Activated CD8-positive, alpha-beta memory T cell treated with anti-CD3 and anti-CD28 coated beads, Interleukin-2, amount 10 ng/mL, durations not matched to agents 7 days and 5 days (primary cell): Measurements from ENCODE around the gene PPBP. TPM values are rescaled to one million over a fixed set of nuclear protein-coding genes. Genes with fewer than 3 reads are reported as not detected.

Source experiments
- ATAC-seq: fragments of 150-1000 bp; cut with Tn5 transposase; one replicate; pipeline ENCODE4 v1.10.0; 2021; ENCODE audit warnings: moderate library complexity
- CTCF ChIA-PET: fragments of 350-600 bp; sonication (Branson Sonifier 250); formaldehyde crosslinking; loops from one replicate; lab custom pipeline; 2021; ENCODE audit warnings: antibody characterized with exemption; lab: Charles Lee
- DNase-seq: peaks from one replicate; pipeline ENCODE4 v3.0.0-alpha.2; 2020
- H3K27ac Mint-ChIP-seq: one replicate; pipeline ENCODE4 v1.8.0; 2021; ENCODE audit warnings: mild to moderate bottlenecking, mixed read lengths
- H3K27me3 Mint-ChIP-seq: one replicate; pipeline ENCODE4 v1.8.0; 2021; ENCODE audit warnings: mixed read lengths
- H3K36me3 Mint-ChIP-seq: one replicate; pipeline ENCODE4 v1.8.0; 2021; ENCODE audit warnings: mild to moderate bottlenecking, mixed read lengths
- H3K4me1 Mint-ChIP-seq: one replicate; pipeline ENCODE4 v1.8.0; 2021; ENCODE audit warnings: mixed read lengths
- H3K4me3 Mint-ChIP-seq: one replicate; pipeline ENCODE4 v1.8.0; 2021; ENCODE audit warnings: mild to moderate bottlenecking, moderate library complexity, mixed read lengths
- H3K9me3 Mint-ChIP-seq: one replicate; pipeline ENCODE4 v1.8.0; 2022; ENCODE audit warnings: low read depth, mixed read lengths
- total RNA-seq, 2 experiments: library from RNA; stranded (reverse); gene quantifications; one replicate each; pipeline ENCODE4 v1.2.3, GENCODE V29; 2021

The PPBP gene
- total RNA-seq, 2 experiments from 2014 or later: not detected

- ATAC-seq (no peak), DNase-seq (no peak)
- Mint-ChIP-seq H3K9me3 (no peaks in the 10 kb centered on the region), H3K4me1 (peaks cover 19% of the 10 kb centered on the region), H3K36me3 (peaks cover 2% of the 10 kb centered on the region), H3K4me3 (no peak overlapping the region), H3K27ac (no peak overlapping the region), H3K27me3 (peaks cover 4% of the 10 kb centered on the region)
- CTCF ChIA-PET: no interaction called here
Measured at GRCh38 chr4:74013264-74013663, 25.3 kb upstream of the PPBP start.

GRCh38 chr4:74012130-74012529 lies 24.1 kb upstream of the PPBP start:
- Mint-ChIP-seq H3K27ac (no peak overlapping the region), H3K27me3 (peaks cover 4% of the 10 kb centered on the region)

GRCh38 chr4:74009307-74009706 lies 21.3 kb upstream of the PPBP start:
- no peaks in the 10 kb centered on the region for H3K9me3 Mint-ChIP-seq
- no peak overlapping the region for H3K4me3 Mint-ChIP-seq
- ATAC-seq (no peak), DNase-seq (no peak)
- H3K27ac Mint-ChIP-seq: no peak overlapping the region
- H3K36me3 Mint-ChIP-seq: no peaks in the 10 kb centered on the region
- peaks cover 4% of the 10 kb centered on the region for H3K27me3 Mint-ChIP-seq
- H3K4me1 Mint-ChIP-seq: no peaks in the 10 kb centered on the region
- CTCF ChIA-PET: no interaction called here

More at GRCh38 chr4:74012130-74012529, 24.1 kb upstream of the PPBP start:
- H3K36me3 Mint-ChIP-seq: peaks cover 2% of the 10 kb centered on the region
- no peak for DNase-seq
- peaks cover 19% of the 10 kb centered on the region for H3K4me1 Mint-ChIP-seq
- H3K4me3 Mint-ChIP-seq: no peak overlapping the region
- CTCF ChIA-PET: no interaction called here
- ATAC-seq: no peak
- H3K9me3 Mint-ChIP-seq: no peaks in the 10 kb centered on the region

GRCh38 chr4:74006009-74006476 lies 18.1 kb upstream of the PPBP start:
- H3K36me3 Mint-ChIP-seq: no peaks in the 10 kb centered on the region
- no peak overlapping the region for H3K4me3 Mint-ChIP-seq
- ATAC-seq (no peak), DNase-seq (no peak)
- H3K4me1 Mint-ChIP-seq: no peaks in the 10 kb centered on the region
- peaks cover 4% of the 10 kb centered on the region for H3K27me3 Mint-ChIP-seq
- H3K27ac Mint-ChIP-seq: no peak overlapping the region
- CTCF ChIA-PET: no interaction called here
- no peaks in the 10 kb centered on the region for H3K9me3 Mint-ChIP-seq

GRCh38 chr4:74005528-74005927 lies 17.5 kb upstream of the PPBP start:
- CTCF ChIA-PET: no interaction called here
- Mint-ChIP-seq H3K4me3 (no peak overlapping the region), H3K27me3 (no peaks in the 10 kb centered on the region), H3K9me3 (no peaks in the 10 kb centered on the region), H3K27ac (no peak overlapping the region), H3K4me1 (no peaks in the 10 kb centered on the region), H3K36me3 (no peaks in the 10 kb centered on the region)
- DNase-seq (no peak), ATAC-seq (no peak)

- no peak for DNase-seq
- Mint-ChIP-seq H3K4me1 (no peaks in the 10 kb centered on the region), H3K9me3 (no peaks in the 10 kb centered on the region), H3K27me3 (no peaks in the 10 kb centered on the region), H3K4me3 (no peak overlapping the region), H3K27ac (no peak overlapping the region), H3K36me3 (no peaks in the 10 kb centered on the region)
- CTCF ChIA-PET: no interaction called here
- no peak for ATAC-seq
Measured at GRCh38 chr4:74004668-74005067, 16.7 kb upstream of the PPBP start.

GRCh38 chr4:74000301-74000700 lies 12.3 kb upstream of the PPBP start:
- no peak for DNase-seq
- no peaks in the 10 kb centered on the region for H3K9me3 Mint-ChIP-seq
- no peak overlapping the region for H3K27ac Mint-ChIP-seq
- H3K36me3 Mint-ChIP-seq: no peaks in the 10 kb centered on the region
- peaks cover 15% of the 10 kb centered on the region for H3K27me3 Mint-ChIP-seq
- CTCF ChIA-PET: no interaction called here
- ATAC-seq: no peak
- H3K4me1 Mint-ChIP-seq: no peaks in the 10 kb centered on the region
- no peak overlapping the region for H3K4me3 Mint-ChIP-seq

GRCh38 chr4:73998040-73999011 lies 10.3 kb upstream of the PPBP start, which contains the start of gene CXCL5:
TSS of gene CXCL5 (minus strand) at chr4:73998677. CDS start at chr4:73998581, 96 bp downstream.
- Mint-ChIP-seq H3K4me3 (no peak within 1 kb of the TSS), H3K9me3 (no peaks in the 10 kb centered on the region), H3K4me1 (no peaks in the 10 kb centered on the region), H3K27me3 (peaks cover 15% of the 10 kb centered on the region), H3K36me3 (no peaks in the 10 kb centered on the region), H3K27ac (no peak within 1 kb of the TSS)
- CTCF ChIA-PET: no interaction called here
- DNase-seq (no peak), ATAC-seq (no peak)

- H3K9me3 Mint-ChIP-seq: no peaks in the 10 kb centered on the region
- no peak for DNase-seq
- no peaks in the 10 kb centered on the region for H3K4me1 Mint-ChIP-seq
- CTCF ChIA-PET: no interaction called here
- H3K27ac Mint-ChIP-seq: no peak overlapping the region
- no peaks in the 10 kb centered on the region for H3K27me3 Mint-ChIP-seq
- no peak overlapping the region for H3K4me3 Mint-ChIP-seq
- H3K36me3 Mint-ChIP-seq: no peaks in the 10 kb centered on the region
- ATAC-seq: no peak
Measured at GRCh38 chr4:73992050-73992449, 4.1 kb upstream of the PPBP start.

GRCh38 chr4:73991742-73992000 lies 3.7 kb upstream of the PPBP start:
- H3K9me3 Mint-ChIP-seq: no peaks in the 10 kb centered on the region
- DNase-seq (no peak), ATAC-seq (no peak)
- no peaks in the 10 kb centered on the region for H3K36me3 Mint-ChIP-seq
- CTCF ChIA-PET: no interaction called here
- H3K4me3 Mint-ChIP-seq: no peak overlapping the region
- no peaks in the 10 kb centered on the region for H3K4me1 Mint-ChIP-seq
- no peaks in the 10 kb centered on the region for H3K27me3 Mint-ChIP-seq
- no peak overlapping the region for H3K27ac Mint-ChIP-seq

GRCh38 chr4:73990988-73991741 lies 3.2 kb upstream of the PPBP start:
- ATAC-seq (no peak), DNase-seq (no peak)
- Mint-ChIP-seq H3K9me3 (no peaks in the 10 kb centered on the region), H3K27ac (no peak overlapping the region), H3K4me3 (no peak overlapping the region), H3K4me1 (no peaks in the 10 kb centered on the region), H3K36me3 (no peaks in the 10 kb centered on the region), H3K27me3 (no peaks in the 10 kb centered on the region)
- CTCF ChIA-PET: interaction anchor here (1.6 kb wide), 1 partner anchor 11 kb away, joined by 5 read pairs; no protein-coding TSS in a partner anchor

GRCh38 chr4:73989928-73990327 lies 1.9 kb upstream of the PPBP start:
- no peak overlapping the region for H3K4me3 Mint-ChIP-seq
- no peak for DNase-seq
- CTCF ChIA-PET: interaction anchor here (1.6 kb wide), 1 partner anchor 10 kb away, joined by 5 read pairs; no protein-coding TSS in a partner anchor
- no peaks in the 10 kb centered on the region for H3K36me3 Mint-ChIP-seq
- no peak overlapping the region for H3K27ac Mint-ChIP-seq
- no peaks in the 10 kb centered on the region for H3K27me3 Mint-ChIP-seq
- ATAC-seq: no peak
- no peaks in the 10 kb centered on the region for H3K4me1 Mint-ChIP-seq
- no peaks in the 10 kb centered on the region for H3K9me3 Mint-ChIP-seq

- Mint-ChIP-seq H3K27me3 (no peaks in the 10 kb centered on the region), H3K4me3 (no peak overlapping the region), H3K27ac (no peak overlapping the region), H3K4me1 (no peaks in the 10 kb centered on the region), H3K9me3 (no peaks in the 10 kb centered on the region), H3K36me3 (no peaks in the 10 kb centered on the region)
- ATAC-seq (no peak), DNase-seq (no peak)
- CTCF ChIA-PET: no interaction called here
Measured at GRCh38 chr4:73989031-73989430, 1.0 kb upstream of the PPBP start.

- Mint-ChIP-seq H3K4me3 (no peak overlapping the region), H3K9me3 (no peaks in the 10 kb centered on the region), H3K27me3 (no peaks in the 10 kb centered on the region), H3K27ac (no peak overlapping the region), H3K4me1 (no peaks in the 10 kb centered on the region), H3K36me3 (no peaks in the 10 kb centered on the region)
- CTCF ChIA-PET: no interaction called here
- ATAC-seq (no peak), DNase-seq (no peak)
Measured at GRCh38 chr4:73985528-73985852, 2.5 kb downstream of the PPBP start.
